GM12878 (cell line): ENCODE results near the gene RNF130. TPM values are rescaled to one million over a fixed set of nuclear protein-coding genes. Genes with fewer than 3 reads are reported as not detected.

Experiments
- ATAC-seq: fragments of 200-7000 bp; cut with Tn5 transposase; 3 replicates; pipeline ENCODE4 v1.9.1; 2020; ENCODE audit warnings: mild to moderate bottlenecking, moderate library complexity
- BruUV-seq: library from RNA; stranded (reverse); fragments of 400-500 nt; replicated peaks from 2 replicates; lab custom pipeline; 2021; lab: Mats Ljungman, UMichigan
- CTCF ChIA-PET: fragments of 300-600 bp; sonication (Branson Sonifier 250); formaldehyde crosslinking; extraction: SDS; loops from one replicate; lab custom pipeline; 2021; ENCODE audit warnings: inconsistent platforms; lab: Yijun Ruan, JAX
- POLR2A ChIA-PET: fragments of 350-600 bp; formaldehyde crosslinking; extraction: SDS; loops from one replicate; lab custom pipeline; 2021; ENCODE audit warnings: inconsistent platforms; lab: Charles Lee
- RAD21 ChIA-PET: fragments of 300-600 bp; sonication (Branson Sonifier 250); formaldehyde crosslinking; loops from one replicate; lab custom pipeline; 2023; ENCODE audit warnings: antibody characterized with exemption; ENCODE audit not compliant: unreplicated experiment; lab: Charles Lee
- SMC1A ChIA-PET: fragments of 300-600 bp; sonication (Branson Sonifier 250); formaldehyde crosslinking; loops from one replicate; lab custom pipeline; 2023; ENCODE audit not compliant: unreplicated experiment, uncharacterized antibody; lab: Charles Lee
- DNase-seq: peaks from one replicate; pipeline ENCODE4 v3.0.0-alpha.2; 2011; ENCODE audit warnings: low read depth, low spot score
- FAIRE-seq: peaks from 3 replicates; lab custom pipeline; 2011; peaks lifted over from hg19 to GRCh38; lab: Jason Lieb, UNC
- H2AFZ ChIP-seq: 2 replicates; pipeline ENCODE4 v1.6.0; 2011; ENCODE audit warnings: low read depth, low read length, control low read depth; ENCODE audit not compliant: control insufficient read depth
- H3K27ac ChIP-seq: 2 replicates; pipeline ENCODE4 v1.5.1; 2011; ENCODE audit warnings: control low read depth; ENCODE audit not compliant: control insufficient read depth, insufficient read depth
- H3K27me3 ChIP-seq, 2 experiments: replicated peaks in 1 of 2; 2 replicates each; pipeline versions ENCODE4 v1.6.0 to v1.6.1; 2011; ENCODE audit warnings: low read length in 1 of 2; ENCODE audit not compliant: control insufficient read depth in 2 of 2, insufficient read depth in 2 of 2
- H3K36me3 ChIP-seq, 2 experiments: 2 replicates each; pipeline ENCODE4 v1.5.1; 2011; ENCODE audit warnings: low read length in 1 of 2; ENCODE audit not compliant: control insufficient read depth in 2 of 2, insufficient read depth in 2 of 2
- H3K4me1 ChIP-seq: 2 replicates; pipeline ENCODE4 v1.6.1; 2011; ENCODE audit warnings: mild to moderate bottlenecking, low read length, moderate library complexity, mixed read lengths; ENCODE audit not compliant: control insufficient read depth, insufficient read depth
- H3K4me2 ChIP-seq: 2 replicates; pipeline ENCODE4 v1.6.0; 2011; ENCODE audit warnings: control low read depth; ENCODE audit not compliant: control insufficient read depth, insufficient read depth
- H3K4me3 ChIP-seq: fragments of 200-600 bp; sonication (generic); 2 replicates; pipeline ENCODE4 v1.5.1; 2016
- H3K79me2 ChIP-seq: 2 replicates; pipeline ENCODE4 v1.6.0; 2011; ENCODE audit warnings: low read length; ENCODE audit not compliant: control insufficient read depth, insufficient read depth
- H3K9ac ChIP-seq: 2 replicates; pipeline ENCODE4 v1.8.0; 2011; ENCODE audit warnings: low read length, control low read depth, mixed read lengths; ENCODE audit not compliant: control insufficient read depth, insufficient read depth
- H3K9me3 ChIP-seq: replicated peaks from 3 replicates; pipeline ENCODE4 v1.5.1; 2011; ENCODE audit warnings: mild to moderate bottlenecking, low read length; ENCODE audit not compliant: control insufficient read depth, insufficient read depth
- H4K20me1 ChIP-seq: 2 replicates; pipeline ENCODE4 v1.6.0; 2011; ENCODE audit not compliant: control insufficient read depth, insufficient read depth
- EZH2 ChIP-seq: IDR thresholded peaks from 2 replicates; pipeline ENCODE4 v1.6.1; 2012; ENCODE audit warnings: low read depth, mild to moderate bottlenecking, control low read depth, inconsistent platforms, low read length, borderline replicate concordance; ENCODE audit not compliant: control insufficient read depth
- IRF4 ChIP-seq: IDR thresholded peaks from 2 replicates; pipeline ENCODE4 v1.6.1; 2011; ENCODE audit warnings: low read depth, low read length
- MEF2A ChIP-seq: IDR thresholded peaks from 2 replicates; pipeline ENCODE4 v1.6.1; 2011; ENCODE audit warnings: low read depth, mild to moderate bottlenecking, low read length, moderate library complexity; ENCODE audit not compliant: insufficient read depth
- NR2C1 ChIP-seq: fragments of 450-650 bp; IDR thresholded peaks from 2 replicates; pipeline ENCODE4 v1.6.1; 2017; ENCODE audit warnings: antibody characterized with exemption, mild to moderate bottlenecking, moderate library complexity
- PML ChIP-seq: IDR thresholded peaks from 2 replicates; pipeline ENCODE4 v1.6.1; 2012; ENCODE audit warnings: low read length, inconsistent platforms
- SIX5 ChIP-seq: IDR thresholded peaks from 2 replicates; pipeline ENCODE4 v1.6.1; 2011; ENCODE audit warnings: mild to moderate bottlenecking, low read depth, low read length, moderate library complexity; ENCODE audit not compliant: severe bottlenecking
- SUPT20H ChIP-seq: IDR thresholded peaks from 2 replicates; pipeline ENCODE4 v1.6.1; 2011; ENCODE audit warnings: low read depth, mild to moderate bottlenecking, low read length, moderate library complexity, borderline replicate concordance; ENCODE audit not compliant: control insufficient read depth
- TCF12 ChIP-seq: IDR thresholded peaks from 2 replicates; pipeline ENCODE4 v1.6.1; 2011; ENCODE audit warnings: low read depth, mild to moderate bottlenecking, low read length
- ZNF207 ChIP-seq: fragments of 450-650 bp; IDR thresholded peaks from 2 replicates; pipeline ENCODE4 v1.6.1; 2014; ENCODE audit warnings: antibody characterized with exemption, mild to moderate bottlenecking, borderline replicate concordance
- WGBS: methylation state at CpG from one replicate; pipeline ENCODE4 v1.1.6; 2016; ENCODE audit warnings: low lambda C conversion rate; ENCODE audit not compliant: insufficient replicate concordance, insufficient coverage; ENCODE audit errors: missing lambda C conversion rate; 5-methylcytosine and 5-hydroxymethylcytosine counted together
- in situ Hi-C: fragments of 300-500 bp; cut with MboI; formaldehyde crosslinking; loops from 9 replicates; pipeline ENCODE4 v1.14.3; 2018; ENCODE audit warnings: mixed read lengths
- intact Hi-C: fragments of 100-400 bp; cut with micrococcal nuclease; formaldehyde crosslinking; loops from one replicate; pipeline ENCODE4 v1.14.2; 2022; ENCODE audit not compliant: unreplicated experiment
- polyA plus RNA-seq, 11 experiments: library from polyadenylated mRNA; depleted of rRNA in 4 of 11; unstranded in 6 of 11; stranded (reverse) in 5 of 11; fragments of >200 nt; fragmentation: Nextera tagmentation in 4 of 11; fragmentation: Illumina TruSeq in 1 of 11; extraction: Ambion mirVana in 4 of 11; extraction: Trizol in 1 of 11; gene quantifications; 1 replicate in 1 of 11; 2 replicates in 10 of 11; pipeline versions ENCODE4 v1.2.1 to v1.2.3, GENCODE V29; 2011 to 2016; ENCODE audit warnings: inconsistent platforms in 2 of 11, missing spikeins in 2 of 11, low read depth in 1 of 11
- total RNA-seq, 4 experiments: library from RNA; depleted of rRNA in 3 of 4; stranded (reverse); fragments of >200 nt in 3 of 4; fragmentation: Illumina TruSeq in 1 of 4; extraction: Trizol in 1 of 4; gene quantifications; 2 replicates each; pipeline versions ENCODE4 v1.2.1 to v1.2.3, GENCODE V29; 2013 to 2021
- TF ChIP-seq, protein P1 (sequence below): fragments of 450-650 bp; IDR thresholded peaks from 2 replicates; pipeline ENCODE4 v1.6.1; 2016; ENCODE audit warnings: mild to moderate bottlenecking, moderate library complexity, borderline replicate concordance
- TF ChIP-seq, protein P2 (sequence below): fragments of 450-650 bp; conservative IDR thresholded peaks from 2 replicates; pipeline ENCODE4 v1.6.1; 2017; ENCODE audit warnings: mild to moderate bottlenecking, moderate library complexity
- TF ChIP-seq, protein P3 (sequence below): IDR thresholded peaks from 2 replicates; pipeline ENCODE4 v1.6.1; 2012; ENCODE audit warnings: improper control_type of control experiment, low read depth, low read length; ENCODE audit not compliant: insufficient replicate concordance

The RNF130 gene
- total and polyA plus RNA-seq, 10 of the 15 experiments (the other 5 are each of a cell fraction or from before 2014, with no cell fraction given) = 0.04 to 0.36 (median 0.11) TPM; not detected in 1

DNA sequence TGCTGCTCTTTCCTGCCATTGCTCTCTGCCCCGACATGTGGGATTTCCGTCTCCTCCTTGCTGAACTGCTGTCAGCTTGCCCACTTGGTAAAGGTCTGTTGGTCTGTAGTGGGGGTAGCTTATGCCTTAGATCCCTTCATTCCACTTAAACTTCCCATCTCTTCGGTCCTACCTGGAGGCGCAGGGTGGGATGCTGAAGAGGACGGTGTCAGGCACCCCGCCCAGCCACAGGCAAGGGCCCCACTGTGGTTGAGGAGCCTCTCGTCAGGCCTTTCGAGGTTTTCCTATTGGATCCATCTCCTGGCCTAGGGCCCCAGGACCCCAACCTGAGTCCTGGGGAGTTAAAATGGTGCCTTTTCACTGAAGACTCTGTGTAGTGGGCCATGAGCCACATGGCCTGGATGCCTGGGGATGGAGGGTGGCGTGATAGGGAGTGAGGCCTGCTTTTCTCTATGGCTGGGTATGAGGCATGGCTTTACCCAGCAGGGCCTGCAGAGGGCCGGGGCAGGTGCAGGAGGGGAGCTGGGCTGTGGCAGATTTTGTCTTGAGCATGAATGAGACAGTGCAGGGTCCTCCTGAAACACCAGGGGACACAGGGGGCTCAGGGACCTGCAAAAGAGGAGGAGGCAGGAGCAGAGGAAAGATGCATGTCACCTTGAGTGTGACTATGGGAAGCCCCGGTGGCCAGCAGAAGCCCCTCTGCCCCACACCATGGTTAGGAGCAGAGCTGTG lies 25.8 kb upstream of the RNF130 start:
- H3K27ac ChIP-seq = no peak overlapping the region
- CTCF ChIA-PET = no interaction called here
- intact Hi-C loops = no loop called here
- in situ Hi-C loops = loop anchor here (25.0 kb wide), 1 partner anchor 310 kb away; the partner anchor contains the start of gene LTC4S
- no peak overlapping the region for H3K4me2 ChIP-seq
- DNase-seq (no peak), ATAC-seq (no peak), FAIRE-seq (no peak)
- BruUV-seq = no TSS peak
- H4K20me1 ChIP-seq = no peaks in the 10 kb centered on the region
- no peaks in the 10 kb centered on the region for H3K79me2 ChIP-seq
- H3K9me3 ChIP-seq = no peaks in the 10 kb centered on the region
- SMC1A ChIA-PET = no interaction called here
- no peak overlapping the region for H2AFZ ChIP-seq
- RAD21 ChIA-PET = no interaction called here
- H3K27me3 ChIP-seq = no peaks in the 10 kb centered on the region
- H3K4me1 ChIP-seq = no peaks in the 10 kb centered on the region
- H3K4me3 ChIP-seq = no peak overlapping the region
- H3K36me3 ChIP-seq = no peaks in the 10 kb centered on the region
- no peak overlapping the region for H3K9ac ChIP-seq
- WGBS = 34% methylated on average over 11 of the region's 11 CpGs
- POLR2A ChIA-PET = no interaction called here
- no peak for TF ChIP-seq SIX5
- no peak for TF ChIP-seq SUPT20H
- TF ChIP-seq TCF12 = no peak
- TF ChIP-seq, protein P1, sequence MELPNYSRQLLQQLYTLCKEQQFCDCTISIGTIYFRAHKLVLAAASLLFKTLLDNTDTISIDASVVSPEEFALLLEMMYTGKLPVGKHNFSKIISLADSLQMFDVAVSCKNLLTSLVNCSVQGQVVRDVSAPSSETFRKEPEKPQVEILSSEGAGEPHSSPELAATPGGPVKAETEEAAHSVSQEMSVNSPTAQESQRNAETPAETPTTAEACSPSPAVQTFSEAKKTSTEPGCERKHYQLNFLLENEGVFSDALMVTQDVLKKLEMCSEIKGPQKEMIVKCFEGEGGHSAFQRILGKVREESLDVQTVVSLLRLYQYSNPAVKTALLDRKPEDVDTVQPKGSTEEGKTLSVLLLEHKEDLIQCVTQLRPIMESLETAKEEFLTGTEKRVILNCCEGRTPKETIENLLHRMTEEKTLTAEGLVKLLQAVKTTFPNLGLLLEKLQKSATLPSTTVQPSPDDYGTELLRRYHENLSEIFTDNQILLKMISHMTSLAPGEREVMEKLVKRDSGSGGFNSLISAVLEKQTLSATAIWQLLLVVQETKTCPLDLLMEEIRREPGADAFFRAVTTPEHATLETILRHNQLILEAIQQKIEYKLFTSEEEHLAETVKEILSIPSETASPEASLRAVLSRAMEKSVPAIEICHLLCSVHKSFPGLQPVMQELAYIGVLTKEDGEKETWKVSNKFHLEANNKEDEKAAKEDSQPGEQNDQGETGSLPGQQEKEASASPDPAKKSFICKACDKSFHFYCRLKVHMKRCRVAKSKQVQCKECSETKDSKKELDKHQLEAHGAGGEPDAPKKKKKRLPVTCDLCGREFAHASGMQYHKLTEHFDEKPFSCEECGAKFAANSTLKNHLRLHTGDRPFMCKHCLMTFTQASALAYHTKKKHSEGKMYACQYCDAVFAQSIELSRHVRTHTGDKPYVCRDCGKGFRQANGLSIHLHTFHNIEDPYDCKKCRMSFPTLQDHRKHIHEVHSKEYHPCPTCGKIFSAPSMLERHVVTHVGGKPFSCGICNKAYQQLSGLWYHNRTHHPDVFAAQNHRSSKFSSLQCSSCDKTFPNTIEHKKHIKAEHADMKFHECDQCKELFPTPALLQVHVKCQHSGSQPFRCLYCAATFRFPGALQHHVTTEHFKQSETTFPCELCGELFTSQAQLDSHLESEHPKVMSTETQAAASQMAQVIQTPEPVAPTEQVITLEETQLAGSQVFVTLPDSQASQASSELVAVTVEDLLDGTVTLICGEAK = no peak
- no peak for TF ChIP-seq ZNF207
- TF ChIP-seq NR2C1 = no peak
- TF ChIP-seq PML = no peak
- TF ChIP-seq IRF4 = no peak
- no peak for TF ChIP-seq MEF2A
- no peak for TF ChIP-seq EZH2
- TF ChIP-seq, protein P2, sequence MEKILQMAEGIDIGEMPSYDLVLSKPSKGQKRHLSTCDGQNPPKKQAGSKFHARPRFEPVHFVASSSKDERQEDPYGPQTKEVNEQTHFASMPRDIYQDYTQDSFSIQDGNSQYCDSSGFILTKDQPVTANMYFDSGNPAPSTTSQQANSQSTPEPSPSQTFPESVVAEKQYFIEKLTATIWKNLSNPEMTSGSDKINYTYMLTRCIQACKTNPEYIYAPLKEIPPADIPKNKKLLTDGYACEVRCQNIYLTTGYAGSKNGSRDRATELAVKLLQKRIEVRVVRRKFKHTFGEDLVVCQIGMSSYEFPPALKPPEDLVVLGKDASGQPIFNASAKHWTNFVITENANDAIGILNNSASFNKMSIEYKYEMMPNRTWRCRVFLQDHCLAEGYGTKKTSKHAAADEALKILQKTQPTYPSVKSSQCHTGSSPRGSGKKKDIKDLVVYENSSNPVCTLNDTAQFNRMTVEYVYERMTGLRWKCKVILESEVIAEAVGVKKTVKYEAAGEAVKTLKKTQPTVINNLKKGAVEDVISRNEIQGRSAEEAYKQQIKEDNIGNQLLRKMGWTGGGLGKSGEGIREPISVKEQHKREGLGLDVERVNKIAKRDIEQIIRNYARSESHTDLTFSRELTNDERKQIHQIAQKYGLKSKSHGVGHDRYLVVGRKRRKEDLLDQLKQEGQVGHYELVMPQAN = no peak
- TF ChIP-seq, protein P3, sequence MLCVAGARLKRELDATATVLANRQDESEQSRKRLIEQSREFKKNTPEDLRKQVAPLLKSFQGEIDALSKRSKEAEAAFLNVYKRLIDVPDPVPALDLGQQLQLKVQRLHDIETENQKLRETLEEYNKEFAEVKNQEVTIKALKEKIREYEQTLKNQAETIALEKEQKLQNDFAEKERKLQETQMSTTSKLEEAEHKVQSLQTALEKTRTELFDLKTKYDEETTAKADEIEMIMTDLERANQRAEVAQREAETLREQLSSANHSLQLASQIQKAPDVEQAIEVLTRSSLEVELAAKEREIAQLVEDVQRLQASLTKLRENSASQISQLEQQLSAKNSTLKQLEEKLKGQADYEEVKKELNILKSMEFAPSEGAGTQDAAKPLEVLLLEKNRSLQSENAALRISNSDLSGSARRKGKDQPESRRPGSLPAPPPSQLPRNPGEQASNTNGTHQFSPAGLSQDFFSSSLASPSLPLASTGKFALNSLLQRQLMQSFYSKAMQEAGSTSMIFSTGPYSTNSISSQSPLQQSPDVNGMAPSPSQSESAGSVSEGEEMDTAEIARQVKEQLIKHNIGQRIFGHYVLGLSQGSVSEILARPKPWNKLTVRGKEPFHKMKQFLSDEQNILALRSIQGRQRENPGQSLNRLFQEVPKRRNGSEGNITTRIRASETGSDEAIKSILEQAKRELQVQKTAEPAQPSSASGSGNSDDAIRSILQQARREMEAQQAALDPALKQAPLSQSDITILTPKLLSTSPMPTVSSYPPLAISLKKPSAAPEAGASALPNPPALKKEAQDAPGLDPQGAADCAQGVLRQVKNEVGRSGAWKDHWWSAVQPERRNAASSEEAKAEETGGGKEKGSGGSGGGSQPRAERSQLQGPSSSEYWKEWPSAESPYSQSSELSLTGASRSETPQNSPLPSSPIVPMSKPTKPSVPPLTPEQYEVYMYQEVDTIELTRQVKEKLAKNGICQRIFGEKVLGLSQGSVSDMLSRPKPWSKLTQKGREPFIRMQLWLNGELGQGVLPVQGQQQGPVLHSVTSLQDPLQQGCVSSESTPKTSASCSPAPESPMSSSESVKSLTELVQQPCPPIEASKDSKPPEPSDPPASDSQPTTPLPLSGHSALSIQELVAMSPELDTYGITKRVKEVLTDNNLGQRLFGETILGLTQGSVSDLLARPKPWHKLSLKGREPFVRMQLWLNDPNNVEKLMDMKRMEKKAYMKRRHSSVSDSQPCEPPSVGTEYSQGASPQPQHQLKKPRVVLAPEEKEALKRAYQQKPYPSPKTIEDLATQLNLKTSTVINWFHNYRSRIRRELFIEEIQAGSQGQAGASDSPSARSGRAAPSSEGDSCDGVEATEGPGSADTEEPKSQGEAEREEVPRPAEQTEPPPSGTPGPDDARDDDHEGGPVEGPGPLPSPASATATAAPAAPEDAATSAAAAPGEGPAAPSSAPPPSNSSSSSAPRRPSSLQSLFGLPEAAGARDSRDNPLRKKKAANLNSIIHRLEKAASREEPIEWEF = no peak
